ENCODE measurements around the gene TYW1B.
"Not testable (repeated sequence)": the region's sequence is repeated elsewhere in the genome, so short reads cannot be mapped to it uniquely, and the experiment has no call there.

Gene TYW1B

DNA sequence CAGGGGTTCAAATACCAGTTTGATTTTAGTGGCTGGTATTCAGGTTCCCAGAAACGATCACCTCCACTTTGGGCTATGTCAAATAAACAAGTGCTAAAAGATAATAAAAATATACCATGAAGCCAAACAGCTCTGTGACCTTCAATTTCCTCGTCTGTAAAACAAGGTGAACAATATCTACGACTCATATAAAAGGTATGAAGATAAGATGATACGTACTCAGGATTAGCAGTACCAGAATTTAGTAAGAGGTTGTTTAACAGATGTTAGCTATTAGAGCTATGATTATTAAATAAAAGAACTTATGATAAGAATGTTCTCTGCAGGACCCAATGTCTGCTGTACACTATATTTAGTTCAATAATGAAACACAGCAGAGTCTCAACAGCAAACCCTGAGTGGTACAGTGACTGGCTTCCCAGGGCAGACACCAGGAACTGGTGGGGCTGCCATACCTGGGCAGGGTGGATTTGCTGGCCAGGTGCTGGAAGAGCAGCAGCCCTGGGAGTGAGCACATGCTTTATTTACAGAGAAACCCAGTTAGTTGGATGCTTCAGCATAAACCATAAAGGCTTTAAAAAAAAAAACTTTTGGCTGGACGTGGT, 151.8 kb downstream of the TYW1B start:
- H3K36me3 ChIP-seq (ENCODE audit: insufficient read depth, insufficient read length, low read length); H3K9ac ChIP-seq (ENCODE audit: insufficient read length, low read depth); DNase-seq (ENCODE audit: low read depth, low spot score); H3K9me3 ChIP-seq (ENCODE audit: insufficient read depth, low read length); H3K4me1 ChIP-seq (ENCODE audit: insufficient read depth, insufficient read length); H3K27me3 ChIP-seq (ENCODE audit: insufficient read depth, insufficient read length); H3K4me3 ChIP-seq (ENCODE audit: insufficient read length, low read depth): not testable (repeated sequence)

DNA sequence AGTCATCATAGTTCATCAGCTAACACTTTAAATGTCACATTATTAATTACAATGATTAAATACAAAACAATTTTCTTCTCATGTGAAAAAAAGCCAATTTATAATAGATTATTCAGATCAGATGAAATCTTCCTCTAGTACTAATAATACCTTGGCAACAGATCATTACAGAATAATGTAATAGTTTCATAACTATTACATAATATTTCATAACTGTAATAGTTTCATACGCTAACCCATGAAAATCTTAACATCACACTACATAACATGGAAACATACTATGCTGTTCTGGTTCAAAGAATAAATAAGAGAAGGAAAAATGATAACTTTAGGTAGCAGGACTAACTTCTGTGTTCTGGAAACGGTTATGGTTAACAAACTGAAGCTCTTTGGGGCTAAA, 152.3 kb downstream of the TYW1B start:
- not testable (repeated sequence) for H3K4me3 ChIP-seq (ENCODE audit: insufficient read length, low read depth); H3K9me3 ChIP-seq (ENCODE audit: insufficient read depth, low read length); H3K36me3 ChIP-seq (ENCODE audit: insufficient read depth, insufficient read length, low read length); DNase-seq (ENCODE audit: low read depth, low spot score); H3K9ac ChIP-seq (ENCODE audit: insufficient read length, low read depth); H3K4me1 ChIP-seq (ENCODE audit: insufficient read depth, insufficient read length); H3K27me3 ChIP-seq (ENCODE audit: insufficient read depth, insufficient read length)

DNA sequence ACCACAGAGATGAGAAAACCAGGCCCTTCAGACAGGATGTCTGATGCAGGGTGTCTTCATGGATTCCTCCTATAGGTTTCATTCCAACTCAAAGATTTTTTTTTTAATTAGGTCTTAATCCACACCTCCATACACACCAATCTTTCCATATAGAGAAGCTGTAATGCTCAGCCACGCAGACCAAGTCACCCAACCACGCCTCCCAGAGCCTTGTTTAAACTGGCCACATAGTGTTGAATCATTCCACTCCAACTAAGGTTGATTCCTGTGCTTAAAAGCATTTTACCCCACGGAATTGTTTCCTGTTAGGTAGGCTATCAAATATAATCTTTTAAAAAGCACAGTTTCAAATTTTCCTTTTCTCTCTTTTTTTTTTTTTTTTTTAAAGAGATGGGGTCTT, 153.6 kb downstream of the TYW1B start:
- Histone ChIP-seq H3K4me3 (ENCODE audit: insufficient read length, low read depth) (no peak overlapping the region), H3K27me3 (ENCODE audit: insufficient read depth, insufficient read length) (no peaks in the 10 kb centered on the region), H3K9me3 (ENCODE audit: insufficient read depth, low read length) (no peaks in the 10 kb centered on the region), H3K9ac (ENCODE audit: insufficient read length, low read depth) (no peak overlapping the region), H3K36me3 (ENCODE audit: insufficient read depth, insufficient read length, low read length) (no peaks in the 10 kb centered on the region), H3K4me1 (ENCODE audit: insufficient read depth, insufficient read length) (no peaks in the 10 kb centered on the region)
- no peak for DNase-seq (ENCODE audit: low read depth, low spot score)
- no peak for TF ChIP-seq SUZ12 (IDR thresholded peaks at IDR 0.05; ENCODE audit: extremely low read depth, insufficient read depth, insufficient read length)
- no peak for TF ChIP-seq ZNF274 (IDR thresholded peaks at IDR 0.05; ENCODE audit: low read depth, low read length)
- no peak for TF ChIP-seq YY1 (IDR thresholded peaks at IDR 0.05; ENCODE audit: insufficient read depth, insufficient read length)

DNA sequence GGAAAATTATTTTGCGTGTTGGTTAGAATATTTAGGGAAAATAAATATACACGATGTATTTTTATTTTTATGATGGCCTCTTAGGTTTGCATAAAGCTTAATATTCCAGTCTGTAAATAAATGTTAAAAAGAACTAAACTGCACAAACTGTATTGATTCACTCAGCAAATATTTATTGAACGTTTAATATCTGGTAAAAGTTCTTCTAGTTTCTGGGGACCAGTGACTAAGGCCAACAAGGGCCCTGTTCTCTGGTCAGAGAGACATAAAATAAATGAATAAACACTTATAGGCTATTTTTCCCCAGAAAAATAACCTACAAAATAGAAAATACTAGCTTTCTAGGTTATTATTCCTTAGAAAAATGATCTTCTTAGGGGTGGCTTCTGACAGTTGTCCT, 157.2 kb downstream of the TYW1B start:
- H3K27me3 ChIP-seq (ENCODE audit: insufficient read depth, insufficient read length); H3K9me3 ChIP-seq (ENCODE audit: insufficient read depth, low read length); H3K36me3 ChIP-seq (ENCODE audit: insufficient read depth, insufficient read length, low read length); H3K9ac ChIP-seq (ENCODE audit: insufficient read length, low read depth); H3K4me3 ChIP-seq (ENCODE audit: insufficient read length, low read depth); DNase-seq (ENCODE audit: low read depth, low spot score); H3K4me1 ChIP-seq (ENCODE audit: insufficient read depth, insufficient read length): not testable (repeated sequence)

DNA sequence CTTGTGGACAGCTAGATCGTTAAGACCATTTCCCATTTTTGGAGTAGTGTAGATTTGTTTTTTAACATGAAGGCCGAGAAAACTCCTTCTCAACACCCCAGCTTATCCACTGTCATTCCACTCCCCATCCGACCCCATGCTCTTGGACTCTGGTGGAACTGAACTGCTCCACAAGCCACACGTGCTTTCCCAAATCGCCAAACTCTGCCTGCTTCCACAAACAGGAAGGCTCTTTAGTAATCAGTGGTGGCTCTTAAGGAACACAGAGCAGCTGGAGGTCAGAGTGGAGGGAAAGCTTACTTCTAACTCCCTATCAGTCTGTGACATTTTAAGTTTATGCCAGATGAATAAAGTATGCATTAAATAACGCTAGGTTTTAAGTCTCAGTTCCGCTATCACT, 159.6 kb downstream of the TYW1B start:
- H3K36me3 ChIP-seq (ENCODE audit: insufficient read depth, insufficient read length, low read length); H3K9me3 ChIP-seq (ENCODE audit: insufficient read depth, low read length); H3K4me1 ChIP-seq (ENCODE audit: insufficient read depth, insufficient read length); H3K4me3 ChIP-seq (ENCODE audit: insufficient read length, low read depth); DNase-seq (ENCODE audit: low read depth, low spot score); H3K27me3 ChIP-seq (ENCODE audit: insufficient read depth, insufficient read length); H3K9ac ChIP-seq (ENCODE audit: insufficient read length, low read depth): not testable (repeated sequence)

DNA sequence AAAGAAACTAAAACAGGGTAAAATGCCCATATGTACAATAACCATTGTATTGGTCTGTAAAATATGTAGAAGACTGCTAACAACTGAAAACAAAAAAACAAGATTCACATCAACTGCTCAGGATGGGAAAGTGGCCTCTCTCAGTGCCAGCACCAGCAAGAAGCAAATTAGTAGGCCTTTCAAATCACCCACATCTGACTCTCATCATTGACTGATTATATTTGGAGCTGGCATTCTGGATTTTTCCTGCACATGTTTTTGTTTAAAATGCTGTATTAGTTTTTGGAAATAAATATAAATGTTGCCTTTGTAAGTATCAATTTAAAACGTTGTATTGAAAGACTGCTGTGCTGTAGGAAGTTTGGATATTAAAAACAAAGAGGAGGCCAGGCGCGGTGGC, 161.0 kb downstream of the TYW1B start:
- H3K9ac ChIP-seq (ENCODE audit: insufficient read length, low read depth); H3K4me1 ChIP-seq (ENCODE audit: insufficient read depth, insufficient read length); H3K36me3 ChIP-seq (ENCODE audit: insufficient read depth, insufficient read length, low read length); DNase-seq (ENCODE audit: low read depth, low spot score); H3K4me3 ChIP-seq (ENCODE audit: insufficient read length, low read depth); H3K27me3 ChIP-seq (ENCODE audit: insufficient read depth, insufficient read length); H3K9me3 ChIP-seq (ENCODE audit: insufficient read depth, low read length): not testable (repeated sequence)

DNA sequence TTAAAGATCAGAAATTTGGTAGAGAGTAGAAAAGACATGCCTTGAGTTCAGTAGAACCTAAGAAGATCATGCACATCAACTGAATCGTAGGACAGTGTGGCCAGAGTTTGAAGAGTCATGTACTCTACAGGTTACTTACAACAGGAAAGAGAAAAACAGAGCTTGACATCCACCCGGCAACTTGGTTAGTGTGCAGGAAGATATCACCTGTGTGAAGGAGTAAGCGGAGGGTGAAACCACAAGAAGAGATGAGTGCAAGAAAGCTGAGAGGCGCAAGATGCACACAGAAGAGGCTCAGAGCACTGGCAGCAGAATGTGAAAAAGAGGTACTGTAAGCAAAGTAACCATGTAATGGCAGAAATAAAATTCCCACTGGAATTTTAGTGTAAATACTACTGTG, 179.4 kb downstream of the TYW1B start:
- H3K27me3 ChIP-seq (ENCODE audit: insufficient read depth, insufficient read length); H3K4me1 ChIP-seq (ENCODE audit: insufficient read depth, insufficient read length); H3K9me3 ChIP-seq (ENCODE audit: insufficient read depth, low read length); DNase-seq (ENCODE audit: low read depth, low spot score); H3K4me3 ChIP-seq (ENCODE audit: insufficient read length, low read depth); H3K36me3 ChIP-seq (ENCODE audit: insufficient read depth, insufficient read length, low read length); H3K9ac ChIP-seq (ENCODE audit: insufficient read length, low read depth): not testable (repeated sequence)

DNA sequence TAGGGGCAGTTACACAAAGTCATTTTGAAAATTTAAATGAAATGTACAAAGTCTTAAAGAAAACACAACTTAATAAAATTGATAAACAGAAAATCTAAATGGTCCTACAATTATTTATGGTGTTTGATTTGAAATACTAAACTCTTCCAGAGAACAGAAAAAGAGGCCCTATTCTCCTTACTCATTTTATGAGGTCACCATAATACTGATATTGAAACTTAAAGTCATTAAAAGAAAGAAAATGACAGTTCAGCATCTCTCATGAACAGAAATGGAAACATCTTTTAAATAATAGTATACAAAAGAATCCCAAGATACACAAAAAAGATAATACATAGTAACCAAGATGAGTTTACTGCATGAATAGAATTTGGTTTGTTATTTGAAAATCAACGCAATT, 184.3 kb downstream of the TYW1B start:
- not testable (repeated sequence) for H3K27me3 ChIP-seq (ENCODE audit: insufficient read depth, insufficient read length); H3K4me3 ChIP-seq (ENCODE audit: insufficient read length, low read depth); H3K4me1 ChIP-seq (ENCODE audit: insufficient read depth, insufficient read length); H3K9me3 ChIP-seq (ENCODE audit: insufficient read depth, low read length); H3K36me3 ChIP-seq (ENCODE audit: insufficient read depth, insufficient read length, low read length); H3K9ac ChIP-seq (ENCODE audit: insufficient read length, low read depth); DNase-seq (ENCODE audit: low read depth, low spot score)

DNA sequence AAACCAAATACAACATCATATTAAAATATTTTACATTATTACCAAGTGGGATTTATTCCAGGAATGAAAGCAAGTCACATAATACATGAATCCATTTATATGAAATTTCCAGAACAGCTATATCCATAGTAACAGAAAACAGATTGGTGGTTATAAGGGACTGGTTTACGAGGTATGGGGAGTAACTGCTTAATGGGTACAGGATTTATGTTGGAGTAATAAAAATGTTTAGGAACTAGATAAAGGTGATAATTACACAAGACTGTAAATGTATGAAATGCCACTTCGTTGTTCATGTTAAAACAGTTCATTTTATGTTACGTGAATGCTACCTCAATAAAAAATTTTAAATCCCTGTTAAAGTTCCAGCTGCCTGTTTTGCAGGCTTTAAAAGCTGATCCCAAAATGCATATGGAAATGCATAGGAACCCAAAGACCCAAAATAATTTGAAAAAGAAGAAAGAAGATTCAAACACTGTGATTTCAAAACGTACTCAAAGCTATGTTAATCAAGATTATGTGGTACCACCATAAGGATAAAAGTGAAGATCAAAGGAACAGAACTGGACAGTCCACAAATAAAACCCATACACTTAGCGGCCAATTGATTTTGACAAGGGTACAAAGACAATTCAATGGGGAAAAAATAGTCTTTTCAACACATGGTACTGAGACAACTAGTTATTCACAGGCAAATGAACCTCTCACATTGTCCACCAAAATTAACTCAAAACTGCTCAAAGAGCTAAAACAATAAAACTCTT, 186.3 kb downstream of the TYW1B start:
- H3K36me3 ChIP-seq (ENCODE audit: insufficient read depth, insufficient read length, low read length); DNase-seq (ENCODE audit: low read depth, low spot score); H3K9me3 ChIP-seq (ENCODE audit: insufficient read depth, low read length); H3K27me3 ChIP-seq (ENCODE audit: insufficient read depth, insufficient read length); H3K4me3 ChIP-seq (ENCODE audit: insufficient read length, low read depth); H3K4me1 ChIP-seq (ENCODE audit: insufficient read depth, insufficient read length); H3K9ac ChIP-seq (ENCODE audit: insufficient read length, low read depth): not testable (repeated sequence)

DNA sequence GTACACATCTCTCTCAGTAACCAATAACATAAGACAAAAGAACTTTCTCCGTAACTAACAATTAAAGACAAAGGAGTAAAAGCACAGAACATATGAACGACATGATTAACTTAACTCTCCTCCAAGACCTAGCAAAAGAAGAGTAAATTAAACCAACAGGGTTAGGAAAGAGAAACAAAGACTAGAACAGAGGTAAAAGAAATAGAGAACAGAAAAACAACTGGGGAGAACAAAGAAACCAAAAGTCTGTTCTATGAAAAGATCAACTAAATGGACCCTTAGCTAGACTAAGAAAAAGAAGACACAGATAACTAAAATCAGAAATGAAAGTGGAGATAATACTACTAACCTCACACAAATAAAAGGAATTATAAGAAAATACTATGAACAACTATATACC, 187.3 kb downstream of the TYW1B start:
- not testable (repeated sequence) for H3K9ac ChIP-seq (ENCODE audit: insufficient read length, low read depth); DNase-seq (ENCODE audit: low read depth, low spot score); H3K4me3 ChIP-seq (ENCODE audit: insufficient read length, low read depth); H3K27me3 ChIP-seq (ENCODE audit: insufficient read depth, insufficient read length); H3K36me3 ChIP-seq (ENCODE audit: insufficient read depth, insufficient read length, low read length); H3K9me3 ChIP-seq (ENCODE audit: insufficient read depth, low read length); H3K4me1 ChIP-seq (ENCODE audit: insufficient read depth, insufficient read length)

DNA sequence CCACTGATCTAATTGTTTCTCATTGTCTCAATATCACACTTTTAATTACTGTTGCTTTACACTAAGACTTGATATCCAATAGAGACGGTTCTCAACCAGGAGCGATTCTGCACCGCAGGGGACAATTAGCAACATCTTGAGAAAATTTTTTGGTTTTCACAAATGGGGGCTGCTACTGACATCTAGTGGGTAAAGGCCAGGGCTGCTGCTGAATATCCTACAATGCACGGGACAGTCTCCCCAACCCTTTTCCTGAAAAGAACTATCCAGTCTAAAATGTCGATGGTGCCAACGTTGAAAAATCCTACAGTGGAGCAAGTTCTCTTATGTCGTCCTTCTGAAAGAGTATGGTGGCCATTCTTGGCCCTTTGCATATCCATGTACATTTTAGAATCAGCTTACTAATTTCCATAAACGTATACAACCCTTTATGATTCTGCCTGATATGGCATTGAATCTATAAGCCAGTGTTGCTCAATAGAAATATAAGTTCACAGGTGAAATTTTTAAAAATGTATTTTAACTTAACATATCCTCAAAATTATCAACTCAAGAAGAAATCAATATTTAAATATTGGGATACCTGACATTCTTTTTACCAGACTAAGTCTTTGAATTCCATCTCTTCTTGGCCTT, 192.6 kb downstream of the TYW1B start:
- not testable (repeated sequence) for H3K4me3 ChIP-seq (ENCODE audit: insufficient read length, low read depth); H3K9me3 ChIP-seq (ENCODE audit: insufficient read depth, low read length); DNase-seq (ENCODE audit: low read depth, low spot score); H3K9ac ChIP-seq (ENCODE audit: insufficient read length, low read depth); H3K36me3 ChIP-seq (ENCODE audit: insufficient read depth, insufficient read length, low read length); H3K4me1 ChIP-seq (ENCODE audit: insufficient read depth, insufficient read length); H3K27me3 ChIP-seq (ENCODE audit: insufficient read depth, insufficient read length)
